Islet of Langerhans (tissue), 1 donor: Measurements from ENCODE around the gene NT5C3B.

Source experiments
- FAIRE-seq: peaks from one replicate; lab custom pipeline; 2011; peaks lifted over from hg19 to GRCh38; lab: Jason Lieb, UNC

Gene NT5C3B

GRCh38 chr17:41810659-41811548, 25.1 kb downstream of the NT5C3B start:
- FAIRE-seq, result no peak

- no peak for FAIRE-seq
Observed at GRCh38 chr17:41806685-41807445, 29.2 kb downstream of the NT5C3B start.

- no peak for FAIRE-seq
Observed at GRCh38 chr17:41803049-41804020, 32.7 kb downstream of the NT5C3B start.

- no peak for FAIRE-seq
Observed at GRCh38 chr17:41801374-41802271, 34.4 kb downstream of the NT5C3B start.

- FAIRE-seq, result no peak
Observed at GRCh38 chr17:41800601-41801373, 35.2 kb downstream of the NT5C3B start.

GRCh38 chr17:41799366-41799765, 36.7 kb downstream of the NT5C3B start:
- no peak for FAIRE-seq

GRCh38 chr17:41797377-41797776, 38.7 kb downstream of the NT5C3B start:
- no peak for FAIRE-seq

- FAIRE-seq, result no peak
Observed at GRCh38 chr17:41796121-41796895, 39.7 kb downstream of the NT5C3B start.

GRCh38 chr17:41794540-41794975, 41.5 kb downstream of the NT5C3B start:
- no peak for FAIRE-seq

GRCh38 chr17:41793784-41794539, 42.1 kb downstream of the NT5C3B start:
- no peak for FAIRE-seq

GRCh38 chr17:41792845-41793783, 42.9 kb downstream of the NT5C3B start:
- FAIRE-seq, result no peak

GRCh38 chr17:41787021-41787418, 49.0 kb downstream of the NT5C3B start:
- FAIRE-seq, result no peak

- FAIRE-seq, result peak; percentile 98
Observed at GRCh38 chr17:41786227-41787020, 49.6 kb downstream of the NT5C3B start, which contains the start of gene JUP. JUP (minus strand) TSS chr17:41786711; CDS start chr17:41771854, 14,857 bp downstream.

GRCh38 chr17:41785859-41786226, 50.2 kb downstream of the NT5C3B start:
- no peak for FAIRE-seq

- FAIRE-seq, result no peak
Observed at GRCh38 chr17:41785091-41785858, 50.8 kb downstream of the NT5C3B start.

GRCh38 chr17:41784207-41784744, 51.8 kb downstream of the NT5C3B start:
- no peak for FAIRE-seq
